HEK293 (cell line): ENCODE results near the gene BTBD10.

Experiments used
- ATF2 ChIP-seq: fragments of 450-650 bp; formaldehyde crosslinking; IDR thresholded peaks from 2 replicates; pipeline ENCODE4 v1.5.1; 2016; ENCODE audit warnings: missing biosample characterization, missing genetic modification characterization, low read depth
- CTCF ChIP-seq: fragments of 450-650 bp; formaldehyde crosslinking; IDR thresholded peaks from 2 replicates; pipeline ENCODE4 v1.5.1; 2016; ENCODE audit warnings: missing biosample characterization, missing genetic modification characterization
- ELK4 ChIP-seq: IDR thresholded peaks from 2 replicates; pipeline ENCODE4 v1.6.1; 2011; ENCODE audit warnings: mild to moderate bottlenecking, low read depth, low read length, borderline replicate concordance
- FEZF1 ChIP-seq: fragments of 450-650 bp; formaldehyde crosslinking; IDR thresholded peaks from 2 replicates; pipeline ENCODE4 v1.5.1; 2016; ENCODE audit warnings: missing biosample characterization, missing genetic modification characterization
- PRDM1 ChIP-seq: fragments of 450-650 bp; formaldehyde crosslinking; IDR thresholded peaks from 2 replicates; pipeline ENCODE4; 2016; ENCODE audit warnings: missing biosample characterization, missing genetic modification characterization
- PRDM10 ChIP-seq: fragments of 450-650 bp; formaldehyde crosslinking; IDR thresholded peaks from 2 replicates; pipeline ENCODE4 v1.5.1; 2016; ENCODE audit warnings: missing biosample characterization, missing genetic modification characterization
- YY1 ChIP-seq: fragments of 450-650 bp; formaldehyde crosslinking; IDR thresholded peaks from 2 replicates; pipeline ENCODE4 v1.5.1; 2018; ENCODE audit warnings: missing biosample characterization, missing genetic modification characterization
- ZNF114 ChIP-seq: fragments of 450-650 bp; formaldehyde crosslinking; IDR thresholded peaks from 2 replicates; pipeline ENCODE4 v1.5.0; 2017; ENCODE audit warnings: missing biosample characterization, missing genetic modification characterization
- ZNF274 ChIP-seq, 2 experiments: fragments of 200-500 bp in 1 of 2; fragments of 450-650 bp in 1 of 2; sonication (Bioruptor generic) in 1 of 2; formaldehyde crosslinking in 1 of 2; IDR thresholded peaks; 2 replicates each; pipeline versions ENCODE4 v1.5.1 to v1.6.1; 2014 to 2016; ENCODE audit warnings: borderline replicate concordance in 1 of 2, inconsistent platforms in 1 of 2, low read length in 1 of 2, missing biosample characterization in 1 of 2, missing genetic modification characterization in 1 of 2

- TF ChIP-seq CTCF (tag by site-specific recombination): no peak
- TF ChIP-seq PRDM1: no peak
- TF ChIP-seq ZNF274 (IDR thresholded peaks at IDR 0.05; ENCODE audit: low read length): no peak
- no peak for TF ChIP-seq ZNF274 (tag by site-specific recombination; IDR thresholded peaks at IDR 0.05; ENCODE audit: borderline replicate concordance)
- TF ChIP-seq YY1: no peak
- TF ChIP-seq FEZF1 (tag by site-specific recombination): no peak
- no peak for TF ChIP-seq ATF2
- TF ChIP-seq PRDM10 (tag by site-specific recombination): no peak
- TF ChIP-seq ELK4: no peak
- no peak for TF ChIP-seq ZNF114 (tag by site-specific recombination)
Observed at GRCh38 chr11:13375798-13376197, 87.2 kb downstream of the BTBD10 start.
